H9 (cell line): ENCODE data around the gene CDH4. TPM values are rescaled to one million over a fixed set of nuclear protein-coding genes. Genes with fewer than 3 reads are reported as not detected.

Experiments used
- DNase-seq: peaks from one replicate; pipeline ENCODE4 v3.0.0-alpha.2; 2017
- H2AFZ ChIP-seq: one replicate; pipeline ENCODE4 v1.6.1; 2013; ENCODE audit warnings: mild to moderate bottlenecking, low read length, control low read depth, moderate library complexity
- H2AK5ac ChIP-seq: 2 replicates; pipeline ENCODE4 v1.6.1; 2013; ENCODE audit warnings: low read length, control low read depth, mixed read lengths; ENCODE audit not compliant: insufficient read length
- H2BK120ac ChIP-seq: one replicate; pipeline ENCODE4 v1.6.1; 2013; ENCODE audit warnings: low read depth, mild to moderate bottlenecking, low read length, control low read depth, inconsistent platforms; ENCODE audit not compliant: poor library complexity, severe bottlenecking
- H2BK12ac ChIP-seq: 2 replicates; pipeline ENCODE4 v1.6.1; 2013; ENCODE audit warnings: low read length, control low read depth, mixed read lengths, low read depth; ENCODE audit not compliant: insufficient read length
- H2BK15ac ChIP-seq: 2 replicates; pipeline ENCODE4 v1.6.1; 2013; ENCODE audit warnings: low read depth, low read length, control low read depth
- H2BK20ac ChIP-seq: one replicate; pipeline ENCODE4 v1.6.1; 2013; ENCODE audit warnings: low read depth, mild to moderate bottlenecking, low read length, control low read depth, inconsistent platforms; ENCODE audit not compliant: poor library complexity, severe bottlenecking
- H2BK5ac ChIP-seq: 2 replicates; pipeline ENCODE4 v1.6.1; 2013; ENCODE audit warnings: low read length, control low read depth, mixed read lengths; ENCODE audit not compliant: insufficient read length
- H3K14ac ChIP-seq: 2 replicates; pipeline ENCODE4 v1.6.1; 2013; ENCODE audit warnings: low read length, control low read depth; ENCODE audit not compliant: insufficient read depth
- H3K18ac ChIP-seq: 2 replicates; pipeline ENCODE4 v1.6.1; 2013; ENCODE audit warnings: low read depth, mild to moderate bottlenecking, mixed read lengths, low read length, control low read depth; ENCODE audit not compliant: insufficient read length
- H3K23ac ChIP-seq: 2 replicates; pipeline ENCODE4 v1.6.1; 2013; ENCODE audit warnings: low read length, control low read depth, mixed read lengths, low read depth; ENCODE audit not compliant: insufficient read length
- H3K23me2 ChIP-seq: 2 replicates; pipeline ENCODE4 v1.6.1; 2013; ENCODE audit warnings: low read depth, mild to moderate bottlenecking, mixed read lengths, low read length, control low read depth; ENCODE audit not compliant: insufficient read length, poor library complexity, severe bottlenecking
- H3K27ac ChIP-seq: 2 replicates; pipeline ENCODE4 v1.5.1; 2013; ENCODE audit warnings: low read length, control low read depth, mixed read lengths, low read depth; ENCODE audit not compliant: insufficient read length
- H3K27me3 ChIP-seq: 2 replicates; pipeline ENCODE4 v1.6.1; 2013; ENCODE audit warnings: low read length, control low read depth, inconsistent platforms; ENCODE audit not compliant: insufficient read depth
- H3K4ac ChIP-seq: 2 replicates; pipeline ENCODE4 v1.6.1; 2013; ENCODE audit warnings: low read depth, mild to moderate bottlenecking, control low read depth, inconsistent platforms, low read length, moderate library complexity
- H3K4me1 ChIP-seq: 2 replicates; pipeline ENCODE4 v1.6.1; 2013; ENCODE audit warnings: low read length, control low read depth, inconsistent platforms; ENCODE audit not compliant: insufficient read depth
- H3K4me2 ChIP-seq: 2 replicates; pipeline ENCODE4 v1.6.1; 2013; ENCODE audit warnings: low read length, control low read depth, mixed read lengths; ENCODE audit not compliant: insufficient read length, insufficient read depth
- H3K56ac ChIP-seq: 2 replicates; pipeline ENCODE4 v1.6.1; 2013; ENCODE audit warnings: low read depth, mild to moderate bottlenecking, mixed read lengths, low read length, control low read depth; ENCODE audit not compliant: insufficient read length
- H3K79me1 ChIP-seq: 2 replicates; pipeline ENCODE4 v1.6.1; 2013; ENCODE audit warnings: low read depth, mild to moderate bottlenecking, moderate library complexity, low read length, control low read depth, inconsistent platforms; ENCODE audit not compliant: insufficient read depth, poor library complexity, severe bottlenecking
- H3K79me2 ChIP-seq: 2 replicates; pipeline ENCODE4 v1.6.1; 2013; ENCODE audit warnings: low read length, control low read depth, inconsistent platforms; ENCODE audit not compliant: insufficient read depth
- H3K9ac ChIP-seq: 2 replicates; pipeline ENCODE4 v1.6.1; 2013; ENCODE audit warnings: low read length, control low read depth, mixed read lengths; ENCODE audit not compliant: insufficient read length; ENCODE audit errors: extremely low read depth
- H3K9me3 ChIP-seq: one replicate; pipeline ENCODE4 v1.6.1; 2013; ENCODE audit warnings: low read depth, low read length, inconsistent platforms; ENCODE audit not compliant: control insufficient read depth
- H3T11ph ChIP-seq: one replicate; pipeline ENCODE4 v1.6.1; 2013; ENCODE audit warnings: mild to moderate bottlenecking, low read length, control low read depth, inconsistent platforms
- H4K20me1 ChIP-seq: one replicate; pipeline ENCODE4 v1.6.1; 2013; ENCODE audit not compliant: control insufficient read depth, insufficient read length, insufficient read depth
- H4K5ac ChIP-seq: 2 replicates; pipeline ENCODE4 v1.6.1; 2013; ENCODE audit warnings: low read depth, mild to moderate bottlenecking, mixed read lengths, low read length, control low read depth; ENCODE audit not compliant: insufficient read length
- H4K8ac ChIP-seq: replicated peaks from 2 replicates; pipeline ENCODE4 v1.6.1; 2013; ENCODE audit warnings: low read length, control low read depth, mixed read lengths, low read depth; ENCODE audit not compliant: insufficient read length
- H4K91ac ChIP-seq: 2 replicates; pipeline ENCODE4 v1.6.1; 2013; ENCODE audit warnings: low read depth, mild to moderate bottlenecking, moderate library complexity, mixed read lengths, low read length, control low read depth; ENCODE audit not compliant: insufficient read length
- H3K27ac Mint-ChIP-seq, 3 experiments: 2 replicates in 2 of 3; 3 replicates in 1 of 3; pipeline ENCODE4 v1.8.0; 2020 to 2021; ENCODE audit warnings: mixed read lengths in 3 of 3, mild to moderate bottlenecking in 1 of 3, moderate library complexity in 1 of 3
- H3K27me3 Mint-ChIP-seq: 2 replicates; pipeline ENCODE4 v1.8.0; 2021; ENCODE audit warnings: low read depth, mild to moderate bottlenecking, moderate library complexity, mixed read lengths
- H3K36me3 Mint-ChIP-seq, 3 experiments: 2 replicates in 2 of 3; 3 replicates in 1 of 3; pipeline ENCODE4 v1.8.0; 2020 to 2021; ENCODE audit warnings: low read depth in 3 of 3, mixed read lengths in 3 of 3; ENCODE audit not compliant: insufficient read depth in 1 of 3
- H3K4me1 Mint-ChIP-seq, 2 experiments: 2 replicates each; pipeline ENCODE4 v1.8.0; 2020; ENCODE audit warnings: mixed read lengths in 2 of 2
- H3K4me3 Mint-ChIP-seq, 2 experiments: 2 replicates in 1 of 2; 3 replicates in 1 of 2; pipeline ENCODE4 v1.8.0; 2020 to 2021; ENCODE audit warnings: mild to moderate bottlenecking in 2 of 2, mixed read lengths in 2 of 2, moderate library complexity in 1 of 2
- H3K9me3 Mint-ChIP-seq, 2 experiments: 2 replicates in 1 of 2; 3 replicates in 1 of 2; pipeline ENCODE4 v1.8.0; 2020; ENCODE audit warnings: mild to moderate bottlenecking in 2 of 2, mixed read lengths in 2 of 2, moderate library complexity in 1 of 2
- WGBS: extraction: QIAGEN DNeasy Blood & Tissue Kit; methylation state at CpG from one replicate; pipeline ENCODE4 v1.1.7; 2013; ENCODE audit warnings: missing lambda C conversion rate, low lambda C conversion rate, mixed read lengths; ENCODE audit not compliant: insufficient read length; ENCODE audit errors: extremely low coverage; 5-methylcytosine and 5-hydroxymethylcytosine counted together
- total RNA-seq: library from RNA; stranded (reverse); gene quantifications from 2 replicates; pipeline ENCODE4 v1.2.1, GENCODE V29; 2021
- TF ChIP-seq, protein P1 (sequence below): fragments of 200-600 bp; sonication (generic); conservative IDR thresholded peaks from 3 replicates; pipeline ENCODE4 v1.8.0; 2021; ENCODE audit warnings: antibody characterized with exemption, mild to moderate bottlenecking

The CDH4 gene
- total RNA-seq, 1 experiment from 2014 or later = 3.0 TPM

GRCh38 chr20:61900011-61900944 is 648.2 kb downstream of the CDH4 start:
- H3K4me1 Mint-ChIP-seq = peaks cover 3 to 10% of the 10 kb centered on the region in 2 experiments; a peak in 2 of 4 replicates
- no peak overlapping the region for H3K14ac ChIP-seq
- H2BK120ac ChIP-seq = no peak overlapping the region

More at GRCh38 chr20:61900011-61900944, 648.2 kb downstream of the CDH4 start:
- Histone ChIP-seq H3K79me1 (no peaks in the 10 kb centered on the region), H3T11ph (no peak overlapping the region), H3K4me2 (no peak overlapping the region), H3K18ac (no peak overlapping the region), H3K23ac (no peak overlapping the region), H2BK15ac (no peak overlapping the region), H2AFZ (no peak overlapping the region), H3K23me2 (no peaks in the 10 kb centered on the region), H3K9me3 (no peaks in the 10 kb centered on the region), H4K8ac (no peak overlapping the region), H3K27ac (no peak overlapping the region), H3K9ac (no peak overlapping the region), H2AK5ac (no peak overlapping the region), H2BK12ac (no peak overlapping the region), H2BK5ac (no peak overlapping the region), H2BK20ac (no peak overlapping the region), H3K4me1 (no peaks in the 10 kb centered on the region), H4K5ac (no peak overlapping the region), H3K56ac (no peak overlapping the region), H3K4ac (no peak overlapping the region), H3K27me3 (no peaks in the 10 kb centered on the region), H4K91ac (no peak overlapping the region), H3K79me2 (no peaks in the 10 kb centered on the region), H4K20me1 (no peaks in the 10 kb centered on the region)
- H3K27me3 Mint-ChIP-seq = peaks cover 27% of the 10 kb centered on the region
- TF ChIP-seq, protein P1, sequence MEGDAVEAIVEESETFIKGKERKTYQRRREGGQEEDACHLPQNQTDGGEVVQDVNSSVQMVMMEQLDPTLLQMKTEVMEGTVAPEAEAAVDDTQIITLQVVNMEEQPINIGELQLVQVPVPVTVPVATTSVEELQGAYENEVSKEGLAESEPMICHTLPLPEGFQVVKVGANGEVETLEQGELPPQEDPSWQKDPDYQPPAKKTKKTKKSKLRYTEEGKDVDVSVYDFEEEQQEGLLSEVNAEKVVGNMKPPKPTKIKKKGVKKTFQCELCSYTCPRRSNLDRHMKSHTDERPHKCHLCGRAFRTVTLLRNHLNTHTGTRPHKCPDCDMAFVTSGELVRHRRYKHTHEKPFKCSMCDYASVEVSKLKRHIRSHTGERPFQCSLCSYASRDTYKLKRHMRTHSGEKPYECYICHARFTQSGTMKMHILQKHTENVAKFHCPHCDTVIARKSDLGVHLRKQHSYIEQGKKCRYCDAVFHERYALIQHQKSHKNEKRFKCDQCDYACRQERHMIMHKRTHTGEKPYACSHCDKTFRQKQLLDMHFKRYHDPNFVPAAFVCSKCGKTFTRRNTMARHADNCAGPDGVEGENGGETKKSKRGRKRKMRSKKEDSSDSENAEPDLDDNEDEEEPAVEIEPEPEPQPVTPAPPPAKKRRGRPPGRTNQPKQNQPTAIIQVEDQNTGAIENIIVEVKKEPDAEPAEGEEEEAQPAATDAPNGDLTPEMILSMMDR = no peak
- no CpG with 5 or more reads among the region's 29 CpGs for WGBS
- no peaks in the 10 kb centered on the region for H3K36me3 Mint-ChIP-seq
- H3K4me3 Mint-ChIP-seq = no peak overlapping the region
- H3K27ac Mint-ChIP-seq = no peak overlapping the region
- H3K9me3 Mint-ChIP-seq = no peaks in the 10 kb centered on the region
- DNase-seq = peak; percentile 47
